Effector memory CD4-positive, alpha-beta T cell (primary cell): ENCODE data around the gene C18orf63.
A peak's percentile ranks its signal among the peaks of the same experiment; 100 is the strongest.

Experiments used
- DNase-seq, 3 donors: peaks; one replicate each; pipeline ENCODE4 v3.0.0-alpha.2; 2020
- H3K27ac ChIP-seq: 2 replicates; pipeline ENCODE4 v1.7.0; 2013; ENCODE audit warnings: mild to moderate bottlenecking, low read length, moderate library complexity; ENCODE audit not compliant: insufficient read depth, poor library complexity, severe bottlenecking
- H3K27me3 ChIP-seq: replicated peaks from 2 replicates; pipeline ENCODE4 v1.7.0; 2013; ENCODE audit warnings: mild to moderate bottlenecking, low read length; ENCODE audit not compliant: insufficient read depth, control insufficient read depth, poor library complexity, severe bottlenecking
- H3K36me3 ChIP-seq: 2 replicates; pipeline ENCODE4 v1.7.0; 2013; ENCODE audit warnings: mild to moderate bottlenecking, low read length, moderate library complexity; ENCODE audit not compliant: control insufficient read depth, insufficient read depth
- H3K4me1 ChIP-seq: 2 replicates; pipeline ENCODE4 v1.7.0; 2013; ENCODE audit warnings: low read length, mild to moderate bottlenecking; ENCODE audit not compliant: control insufficient read depth, insufficient read depth, poor library complexity, severe bottlenecking
- H3K4me3 ChIP-seq: 2 replicates; pipeline ENCODE4 v1.7.0; 2013; ENCODE audit warnings: low read length, low read depth, mild to moderate bottlenecking; ENCODE audit not compliant: insufficient read depth, poor library complexity, severe bottlenecking
- H3K9me3 ChIP-seq: 2 replicates; pipeline ENCODE4 v1.7.0; 2013; ENCODE audit warnings: mild to moderate bottlenecking, low read length, moderate library complexity; ENCODE audit not compliant: control insufficient read depth

Gene C18orf63

GRCh38 chr18:74286106-74286855 is 29.4 kb upstream of the C18orf63 start:
- Histone ChIP-seq H3K9me3 (no peaks in the 10 kb centered on the region), H3K36me3 (no peaks in the 10 kb centered on the region), H3K4me3 (no peak overlapping the region), H3K27me3 (no peaks in the 10 kb centered on the region), H3K27ac (no peak overlapping the region), H3K4me1 (peaks cover 6% of the 10 kb centered on the region)
- no peak for DNase-seq

GRCh38 chr18:74286856-74287255 is 28.8 kb upstream of the C18orf63 start:
- Histone ChIP-seq H3K4me3 (no peak overlapping the region), H3K9me3 (no peaks in the 10 kb centered on the region), H3K4me1 (peaks cover 7% of the 10 kb centered on the region), H3K27me3 (no peaks in the 10 kb centered on the region), H3K36me3 (no peaks in the 10 kb centered on the region), H3K27ac (no peak overlapping the region)
- DNase-seq: no peak

- Histone ChIP-seq H3K36me3 (no peaks in the 10 kb centered on the region), H3K4me1 (peaks cover 7% of the 10 kb centered on the region), H3K27ac (no peak overlapping the region), H3K4me3 (no peak overlapping the region), H3K9me3 (no peaks in the 10 kb centered on the region), H3K27me3 (no peaks in the 10 kb centered on the region)
- DNase-seq: no peak
Measured at GRCh38 chr18:74288041-74288440, 27.6 kb upstream of the C18orf63 start.

GRCh38 chr18:74288730-74289129 is 26.9 kb upstream of the C18orf63 start:
- Histone ChIP-seq H3K27ac (no peak overlapping the region), H3K36me3 (no peaks in the 10 kb centered on the region), H3K27me3 (no peaks in the 10 kb centered on the region), H3K9me3 (no peaks in the 10 kb centered on the region), H3K4me1 (peaks cover 7% of the 10 kb centered on the region), H3K4me3 (no peak overlapping the region)
- no peak for DNase-seq

- no peak for DNase-seq
- Histone ChIP-seq H3K4me3 (no peak overlapping the region), H3K4me1 (peaks cover 7% of the 10 kb centered on the region), H3K9me3 (no peaks in the 10 kb centered on the region), H3K36me3 (no peaks in the 10 kb centered on the region), H3K27ac (no peak overlapping the region), H3K27me3 (no peaks in the 10 kb centered on the region)
Measured at GRCh38 chr18:74289137-74289536, 26.5 kb upstream of the C18orf63 start.

GRCh38 chr18:74290021-74290420 is 25.6 kb upstream of the C18orf63 start:
- no peaks in the 10 kb centered on the region for H3K36me3 ChIP-seq
- no peak overlapping the region for H3K4me3 ChIP-seq
- no peak overlapping the region for H3K27ac ChIP-seq
- H3K4me1 ChIP-seq: peaks cover 7% of the 10 kb centered on the region
- no peaks in the 10 kb centered on the region for H3K27me3 ChIP-seq
- H3K9me3 ChIP-seq: no peaks in the 10 kb centered on the region
- no peak for DNase-seq

GRCh38 chr18:74290794-74291471 is 24.7 kb upstream of the C18orf63 start:
- Histone ChIP-seq H3K4me1 (peaks cover 7% of the 10 kb centered on the region), H3K4me3 (peak overlapping the region; percentile 83), H3K9me3 (no peaks in the 10 kb centered on the region), H3K27me3 (no peaks in the 10 kb centered on the region), H3K36me3 (no peaks in the 10 kb centered on the region), H3K27ac (peak overlapping the region; percentile 53)
- DNase-seq: no peak

GRCh38 chr18:74291472-74291770 is 24.2 kb upstream of the C18orf63 start:
- no peaks in the 10 kb centered on the region for H3K36me3 ChIP-seq
- peak overlapping the region; percentile 83 for H3K4me3 ChIP-seq
- H3K27ac ChIP-seq: peak overlapping the region; percentile 53
- peaks cover 7% of the 10 kb centered on the region for H3K4me1 ChIP-seq
- no peaks in the 10 kb centered on the region for H3K9me3 ChIP-seq
- no peaks in the 10 kb centered on the region for H3K27me3 ChIP-seq
- no peak for DNase-seq

- peak; percentile 97 to 99 (median 98) for DNase-seq
- H3K27me3 ChIP-seq: no peaks in the 10 kb centered on the region
- H3K36me3 ChIP-seq: no peaks in the 10 kb centered on the region
- peak within 1 kb of the TSS; percentile 83 for H3K4me3 ChIP-seq
- H3K4me1 ChIP-seq: peaks cover 7% of the 10 kb centered on the region
- no peaks in the 10 kb centered on the region for H3K9me3 ChIP-seq
- peak within 1 kb of the TSS; percentile 53 for H3K27ac ChIP-seq
Measured at GRCh38 chr18:74291771-74292540, 23.7 kb upstream of the C18orf63 start, which contains the start of gene CYB5A. Gene CYB5A (minus strand): TSS chr18:74291963. CDS start chr18:74291875, 88 bp downstream.

GRCh38 chr18:74292541-74292858 is 23.1 kb upstream of the C18orf63 start:
- no peak for DNase-seq
- Histone ChIP-seq H3K36me3 (no peaks in the 10 kb centered on the region), H3K4me3 (peak overlapping the region; percentile 83), H3K27me3 (no peaks in the 10 kb centered on the region), H3K27ac (peak overlapping the region; percentile 34), H3K4me1 (peaks cover 7% of the 10 kb centered on the region), H3K9me3 (no peaks in the 10 kb centered on the region)
